NCI-H1092 (cell line): Measurements from ENCODE around the gene KDM8.
"Not testable (repeated sequence)": the region's sequence is repeated elsewhere in the genome, so short reads cannot be mapped to it uniquely, and the experiment has no call there.

Experiments used
- DNase-seq: peaks from one replicate; lab custom pipeline; 2025; lab: John Stamatoyannopoulos, UW

Gene KDM8

GRCh38 chr16:27191352-27191924 is 11.9 kb upstream of the KDM8 start:
- DNase-seq = no peak

GRCh38 chr16:27193300-27193990 is 9.9 kb upstream of the KDM8 start:
- no peak for DNase-seq

- no peak for DNase-seq
Measured at GRCh38 chr16:27195076-27195741, 8.1 kb upstream of the KDM8 start.

- no peak for DNase-seq
Measured at GRCh38 chr16:27195941-27196595, 7.3 kb upstream of the KDM8 start.

- no peak for DNase-seq
Measured at GRCh38 chr16:27197004-27197403, 6.3 kb upstream of the KDM8 start.

- DNase-seq = no peak
Measured at GRCh38 chr16:27198451-27199234, 4.7 kb upstream of the KDM8 start.

GRCh38 chr16:27199235-27199586 is 4.1 kb upstream of the KDM8 start:
- no peak for DNase-seq

GRCh38 chr16:27199736-27200135 is 3.6 kb upstream of the KDM8 start:
- DNase-seq = no peak

- DNase-seq = not testable (repeated sequence)
Measured at GRCh38 chr16:27200914-27201313, 2.4 kb upstream of the KDM8 start.

GRCh38 chr16:27202923-27203506 is 311 bp upstream of the KDM8 start:
- peak; percentile 91 for DNase-seq

GRCh38 chr16:27204312-27204915 is 1.1 kb downstream of the KDM8 start:
- no peak for DNase-seq

GRCh38 chr16:27205423-27206065 is 2.2 kb downstream of the KDM8 start:
- no peak for DNase-seq

GRCh38 chr16:27207121-27207520 is 3.8 kb downstream of the KDM8 start:
- DNase-seq = not testable (repeated sequence)

GRCh38 chr16:27208081-27208680 is 4.9 kb downstream of the KDM8 start:
- DNase-seq = no peak

- DNase-seq = no peak
Measured at GRCh38 chr16:27208796-27209195, 5.5 kb downstream of the KDM8 start.

- no peak for DNase-seq
Measured at GRCh38 chr16:27209591-27209990, 6.3 kb downstream of the KDM8 start.

- no peak for DNase-seq
Measured at GRCh38 chr16:27210174-27210573, 6.8 kb downstream of the KDM8 start.

- DNase-seq = no peak
Measured at GRCh38 chr16:27211026-27211425, 7.7 kb downstream of the KDM8 start.

- DNase-seq = no peak
Measured at GRCh38 chr16:27214084-27214961, 11.0 kb downstream of the KDM8 start.
